HG02870 (cell line): Measurements from ENCODE around the gene CSF3.
"Not testable (repeated sequence)": the region's sequence is repeated elsewhere in the genome, so short reads cannot be mapped to it uniquely, and the experiment has no call there.

ENCODE experiments used
- ATAC-seq: cut with Tn5 transposase; IDR thresholded peaks from one replicate; pipeline ENCODE4 v1.9.1; 2021; ENCODE audit warnings: mild to moderate bottlenecking, moderate library complexity; ENCODE audit not compliant: unreplicated experiment

Gene CSF3

GRCh38 chr17:39996800-39997199 lies 18.4 kb upstream of the CSF3 start:
- ATAC-seq: no peak

GRCh38 chr17:39997543-39997942 lies 17.7 kb upstream of the CSF3 start:
- ATAC-seq: no peak

GRCh38 chr17:39999067-39999466 lies 16.2 kb upstream of the CSF3 start:
- no peak for ATAC-seq

GRCh38 chr17:40000161-40000560 lies 15.1 kb upstream of the CSF3 start:
- no peak for ATAC-seq

- ATAC-seq: not testable (repeated sequence)
Measured at GRCh38 chr17:40001335-40001734, 13.9 kb upstream of the CSF3 start.

- no peak for ATAC-seq
Measured at GRCh38 chr17:40004072-40004471, 11.2 kb upstream of the CSF3 start.

DNA sequence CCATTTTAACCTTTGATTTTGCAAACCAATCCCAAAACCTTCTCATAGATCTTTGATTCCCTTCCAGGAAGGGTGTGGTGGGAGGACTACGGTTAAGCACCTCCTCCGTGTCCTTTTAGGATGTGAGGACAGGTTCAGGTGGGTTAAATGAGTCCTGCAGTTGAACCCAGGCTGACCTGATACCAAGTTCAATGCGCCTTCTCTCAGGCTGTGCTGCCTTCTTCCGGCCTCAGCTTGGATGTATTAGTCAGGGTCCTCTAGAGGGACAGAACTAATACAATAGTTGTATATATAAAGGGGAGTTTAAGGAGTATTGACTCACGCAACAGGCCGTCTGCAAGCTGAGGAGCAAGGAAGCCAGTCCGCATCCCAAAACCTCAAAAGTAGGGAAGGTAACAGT lies 10.5 kb upstream of the CSF3 start:
- ATAC-seq: no peak

- no peak for ATAC-seq
Measured at GRCh38 chr17:40005520-40005919, 9.7 kb upstream of the CSF3 start.

GRCh38 chr17:40010946-40011500 lies 4.2 kb upstream of the CSF3 start:
- ATAC-seq: not testable (repeated sequence)

GRCh38 chr17:40012017-40012647 lies 3.1 kb upstream of the CSF3 start:
- ATAC-seq: not testable (repeated sequence)

DNA sequence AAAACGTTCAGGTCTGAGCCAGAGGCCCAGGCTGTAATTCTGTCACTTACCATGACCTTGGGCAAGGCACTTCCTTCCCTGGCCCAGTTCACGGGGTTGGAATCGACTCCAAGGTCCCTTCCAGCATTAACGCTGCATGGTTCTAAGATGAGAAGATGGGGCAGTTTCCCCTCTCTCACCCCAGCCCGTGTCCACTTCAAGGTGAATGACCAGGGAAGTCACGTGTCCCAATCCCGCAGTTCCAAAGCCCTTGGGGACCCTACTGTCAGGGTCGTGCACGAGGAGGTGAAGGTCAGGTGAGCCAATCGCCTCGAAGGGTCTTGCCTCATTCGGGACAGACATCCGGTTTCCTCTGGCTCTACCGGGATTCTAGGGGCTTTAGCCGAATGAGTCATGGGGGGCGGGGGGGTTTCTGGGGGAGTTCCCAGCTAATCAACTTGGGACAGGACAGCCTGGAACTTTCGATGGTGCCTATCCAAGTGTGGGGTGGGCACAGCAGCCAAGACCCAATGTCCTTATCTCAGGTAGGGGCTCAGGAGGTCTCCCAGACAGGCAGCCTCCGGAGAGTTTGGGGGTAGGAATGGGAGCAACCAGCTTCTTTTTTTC lies 762 bp upstream of the CSF3 start:
- no peak for ATAC-seq

GRCh38 chr17:40015998-40016985 lies 1.1 kb downstream of the CSF3 start:
- ATAC-seq: no peak

DNA sequence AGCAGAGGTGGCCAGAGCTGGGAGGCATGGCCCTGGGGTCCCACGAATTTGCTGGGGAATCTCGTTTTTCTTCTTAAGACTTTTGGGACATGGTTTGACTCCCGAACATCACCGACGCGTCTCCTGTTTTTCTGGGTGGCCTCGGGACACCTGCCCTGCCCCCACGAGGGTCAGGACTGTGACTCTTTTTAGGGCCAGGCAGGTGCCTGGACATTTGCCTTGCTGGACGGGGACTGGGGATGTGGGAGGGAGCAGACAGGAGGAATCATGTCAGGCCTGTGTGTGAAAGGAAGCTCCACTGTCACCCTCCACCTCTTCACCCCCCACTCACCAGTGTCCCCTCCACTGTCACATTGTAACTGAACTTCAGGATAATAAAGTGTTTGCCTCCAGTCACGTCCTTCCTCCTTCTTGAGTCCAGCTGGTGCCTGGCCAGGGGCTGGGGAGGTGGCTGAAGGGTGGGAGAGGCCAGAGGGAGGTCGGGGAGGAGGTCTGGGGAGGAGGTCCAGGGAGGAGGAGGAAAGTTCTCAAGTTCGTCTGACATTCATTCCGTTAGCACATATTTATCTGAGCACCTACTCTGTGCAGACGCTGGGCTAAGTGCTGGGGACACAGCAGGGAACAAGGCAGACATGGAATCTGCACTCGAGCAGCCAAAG lies 2.3 kb downstream of the CSF3 start:
- no peak for ATAC-seq

- ATAC-seq: no peak
Measured at GRCh38 chr17:40018211-40019121, 3.2 kb downstream of the CSF3 start.

- no peak for ATAC-seq
Measured at GRCh38 chr17:40019140-40019991, 4.1 kb downstream of the CSF3 start.

GRCh38 chr17:40020146-40020545 lies 4.9 kb downstream of the CSF3 start:
- no peak for ATAC-seq

- ATAC-seq: no peak
Measured at GRCh38 chr17:40021451-40021971, 6.3 kb downstream of the CSF3 start.

DNA sequence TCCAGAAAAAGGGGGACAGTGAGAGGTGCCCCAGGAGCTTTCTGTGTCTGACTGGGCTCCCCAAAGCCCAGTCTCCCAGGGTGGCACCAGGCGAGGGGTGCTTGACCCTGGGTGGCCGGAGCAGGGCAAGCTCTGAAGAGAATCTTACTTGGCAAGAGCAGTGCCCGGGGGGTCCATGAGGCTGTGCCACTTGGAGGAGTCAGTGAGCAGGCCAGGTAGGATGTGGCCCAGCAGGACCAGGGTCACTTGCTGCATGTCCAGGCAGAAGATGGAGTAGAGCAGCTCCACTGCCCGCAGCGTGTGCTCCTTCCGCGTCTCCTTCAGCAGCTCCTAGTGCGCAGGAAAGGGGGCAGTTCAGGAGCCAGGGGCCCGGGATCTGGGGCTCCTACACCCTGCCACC lies 7.3 kb downstream of the CSF3 start:
- ATAC-seq: no peak
